Epithelial cell of proximal tubule (primary cell): Measurements from ENCODE around the gene OR4D1. TPM values are rescaled to one million over a fixed set of nuclear protein-coding genes. Genes with fewer than 3 reads are reported as not detected.
A peak's percentile ranks its signal among the peaks of the same experiment; 100 is the strongest.

Source experiments
- DNase-seq: peaks from one replicate; pipeline ENCODE4 v3.0.0-alpha.2; 2011; ENCODE audit warnings: low read depth
- H3K4me3 ChIP-seq: 2 replicates; pipeline ENCODE4 v1.5.1; 2011; ENCODE audit warnings: low read depth, mild to moderate bottlenecking, low read length
- CTCF ChIP-seq: conservative IDR thresholded peaks from 2 replicates; pipeline ENCODE4 v1.5.1; 2012; ENCODE audit warnings: low read depth, mild to moderate bottlenecking, low read length
- total RNA-seq: library from RNA; depleted of rRNA; stranded (reverse); fragments of >200 nt; gene quantifications from 2 replicates; pipeline ENCODE4 v1.2.3, GENCODE V29; 2015

The OR4D1 gene
- total RNA-seq, 1 donor from 2014 or later = not detected

DNA sequence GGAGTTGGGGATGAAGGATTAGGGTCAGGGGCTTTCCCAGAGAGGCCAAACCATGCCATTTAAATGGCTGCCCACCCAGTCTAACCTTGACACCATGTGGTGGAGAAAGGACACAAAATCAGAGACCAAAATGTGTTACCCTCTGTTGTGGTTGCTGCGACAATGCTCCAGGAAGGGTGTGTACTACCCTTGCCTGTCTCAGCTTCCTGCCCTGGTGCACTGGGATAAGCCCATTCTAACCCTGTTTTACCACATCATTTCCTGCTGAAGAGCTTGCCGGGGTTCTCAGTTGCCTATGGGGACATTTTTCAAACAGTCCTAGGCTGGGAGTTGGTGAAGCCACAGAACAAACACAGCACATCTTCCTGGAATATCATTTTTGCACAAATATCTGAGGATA lies 4.9 kb downstream of the OR4D1 start:
- TF ChIP-seq CTCF = no peak
- DNase-seq = no peak
- H3K4me3 ChIP-seq = no peak overlapping the region

DNA sequence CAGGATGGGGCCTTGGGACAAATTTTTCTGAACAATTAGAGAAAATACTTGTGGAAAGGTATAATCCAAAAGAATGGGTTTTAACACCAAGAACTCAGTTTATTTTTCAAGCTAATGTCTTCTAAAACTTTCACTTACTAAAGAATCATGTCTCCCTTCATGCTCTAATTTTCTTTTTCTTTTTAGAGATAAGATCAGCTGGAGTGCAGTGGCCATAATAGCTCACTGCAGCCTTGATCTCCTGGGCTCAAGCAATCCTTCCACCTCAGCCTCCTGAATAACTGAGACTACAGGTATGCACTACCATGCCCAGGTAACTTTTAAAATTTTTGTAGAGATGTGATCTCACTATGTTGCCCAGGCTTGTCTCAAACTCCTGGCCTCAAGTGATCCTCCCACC lies 5.5 kb downstream of the OR4D1 start:
- TF ChIP-seq CTCF = no peak
- H3K4me3 ChIP-seq = no peak overlapping the region
- DNase-seq = no peak

- peak overlapping the region; percentile 11 for H3K4me3 ChIP-seq
- TF ChIP-seq CTCF = no peak
- no peak for DNase-seq
Measured at GRCh38 chr17:58156839-58157803, 8.9 kb downstream of the OR4D1 start.

DNA sequence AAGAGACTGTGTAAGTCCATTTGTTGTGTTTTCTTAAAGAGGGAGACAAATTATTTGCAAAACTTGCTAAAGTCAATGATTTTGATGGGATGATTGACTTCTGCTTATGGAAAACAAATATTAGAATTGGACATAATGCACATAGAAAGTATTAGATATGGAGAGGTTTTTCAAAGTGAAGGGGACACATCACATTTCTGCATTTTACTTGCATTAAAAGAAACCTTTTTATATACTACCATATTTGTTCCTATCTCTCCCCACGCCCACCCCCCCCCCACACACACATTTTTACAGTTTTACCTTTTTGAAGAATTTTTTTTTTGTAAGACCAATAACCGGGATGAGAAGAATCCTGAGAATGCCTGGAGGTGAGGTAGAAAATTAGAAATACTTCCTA lies 10.0 kb downstream of the OR4D1 start:
- TF ChIP-seq CTCF = no peak
- no peak overlapping the region for H3K4me3 ChIP-seq
- no peak for DNase-seq

DNA sequence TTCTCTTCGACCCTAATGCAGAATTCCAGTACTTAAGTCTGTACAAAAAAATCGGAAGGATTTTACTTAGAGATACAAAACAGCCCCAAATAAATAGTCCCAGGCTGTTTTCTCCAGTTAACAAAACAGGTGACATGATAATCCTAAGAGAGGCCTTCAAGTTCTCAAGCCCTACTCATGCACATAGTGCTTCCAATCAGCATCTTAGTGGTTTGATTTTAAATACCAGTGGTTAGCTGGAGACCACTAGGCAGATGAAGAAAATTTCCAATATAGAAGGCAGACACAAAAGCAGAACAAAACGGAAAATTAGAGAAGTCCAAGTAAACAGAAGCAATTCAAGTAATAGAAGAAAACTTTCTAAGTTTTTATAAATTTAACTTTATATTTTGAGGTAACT lies 13.4 kb downstream of the OR4D1 start:
- H3K4me3 ChIP-seq = no peak overlapping the region
- no peak for DNase-seq
- TF ChIP-seq CTCF = no peak

GRCh38 chr17:58165981-58166380 lies 17.8 kb downstream of the OR4D1 start:
- no peak for TF ChIP-seq CTCF
- H3K4me3 ChIP-seq = no peak overlapping the region
- no peak for DNase-seq

GRCh38 chr17:58166682-58167081 lies 18.5 kb downstream of the OR4D1 start, which contains the start of gene OR4D2:
Gene OR4D2, plus strand, starts transcription at chr17:58166982. Its CDS starts 2,674 bp downstream, at chr17:58169656.
- TF ChIP-seq CTCF = no peak
- DNase-seq = no peak
- no peak within 1 kb of the TSS for H3K4me3 ChIP-seq
